ENCODE data around the gene TMEM88.

TMEM88 gene

GRCh38 chr17:7832431-7832830 lies 22.4 kb upstream of the TMEM88 start:
- H3K4me3 ChIP-seq (ENCODE audit: low read depth, low read length), result no peak overlapping the region

- H3K4me3 ChIP-seq (ENCODE audit: low read depth, low read length), result peak overlapping the region; percentile 70
Observed at GRCh38 chr17:7833011-7833794, 21.7 kb upstream of the TMEM88 start.

GRCh38 chr17:7833795-7834541 lies 20.9 kb upstream of the TMEM88 start, which contains the start of gene KDM6B:
TSS of gene KDM6B (plus strand) at chr17:7834217. CDS start at chr17:7845555, 11,338 bp downstream.
- H3K4me3 ChIP-seq (ENCODE audit: low read depth, low read length), result peak within 1 kb of the TSS; percentile 70

GRCh38 chr17:7834542-7834956 lies 20.3 kb upstream of the TMEM88 start:
- H3K4me3 ChIP-seq (ENCODE audit: low read depth, low read length), result peak overlapping the region; percentile 52

GRCh38 chr17:7834957-7835813 lies 19.7 kb upstream of the TMEM88 start:
- H3K4me3 ChIP-seq (ENCODE audit: low read depth, low read length), result peak overlapping the region; percentile 65

GRCh38 chr17:7835814-7836595 lies 18.9 kb upstream of the TMEM88 start:
- peak overlapping the region; percentile 65 for H3K4me3 ChIP-seq (ENCODE audit: low read depth, low read length)

- H3K4me3 ChIP-seq (ENCODE audit: low read depth, low read length), result peak overlapping the region; percentile 65
Observed at GRCh38 chr17:7836596-7837407, 18.1 kb upstream of the TMEM88 start.

GRCh38 chr17:7837408-7838088 lies 17.3 kb upstream of the TMEM88 start:
- no peak overlapping the region for H3K4me3 ChIP-seq (ENCODE audit: low read depth, low read length)

- no peak overlapping the region for H3K4me3 ChIP-seq (ENCODE audit: low read depth, low read length)
Observed at GRCh38 chr17:7838090-7839075, 16.5 kb upstream of the TMEM88 start.

GRCh38 chr17:7839190-7839875 lies 15.5 kb upstream of the TMEM88 start:
- no peak overlapping the region for H3K4me3 ChIP-seq (ENCODE audit: low read depth, low read length)

- H3K4me3 ChIP-seq (ENCODE audit: low read depth, low read length), result no peak overlapping the region
Observed at GRCh38 chr17:7839876-7840261, 15.0 kb upstream of the TMEM88 start.

GRCh38 chr17:7840441-7840840 lies 14.4 kb upstream of the TMEM88 start:
- no peak overlapping the region for H3K4me3 ChIP-seq (ENCODE audit: low read depth, low read length)

- peak overlapping the region; percentile 69 for H3K4me3 ChIP-seq (ENCODE audit: low read depth, low read length)
Observed at GRCh38 chr17:7840875-7841274, 14.0 kb upstream of the TMEM88 start.

GRCh38 chr17:7841396-7841914 lies 13.4 kb upstream of the TMEM88 start:
- peak overlapping the region; percentile 69 for H3K4me3 ChIP-seq (ENCODE audit: low read depth, low read length)

GRCh38 chr17:7841915-7842379 lies 12.9 kb upstream of the TMEM88 start:
- H3K4me3 ChIP-seq (ENCODE audit: low read depth, low read length), result peak overlapping the region; percentile 69

- peak overlapping the region; percentile 47 for H3K4me3 ChIP-seq (ENCODE audit: low read depth, low read length)
Observed at GRCh38 chr17:7842380-7843256, 12.2 kb upstream of the TMEM88 start.
